DMS 273 (cell line): ENCODE results near the gene SLC16A7.

Experiments
- DNase-seq: peaks from one replicate; lab custom pipeline; 2025; ENCODE audit not compliant: unreplicated experiment; lab: John Stamatoyannopoulos, UW

The SLC16A7 gene

DNA sequence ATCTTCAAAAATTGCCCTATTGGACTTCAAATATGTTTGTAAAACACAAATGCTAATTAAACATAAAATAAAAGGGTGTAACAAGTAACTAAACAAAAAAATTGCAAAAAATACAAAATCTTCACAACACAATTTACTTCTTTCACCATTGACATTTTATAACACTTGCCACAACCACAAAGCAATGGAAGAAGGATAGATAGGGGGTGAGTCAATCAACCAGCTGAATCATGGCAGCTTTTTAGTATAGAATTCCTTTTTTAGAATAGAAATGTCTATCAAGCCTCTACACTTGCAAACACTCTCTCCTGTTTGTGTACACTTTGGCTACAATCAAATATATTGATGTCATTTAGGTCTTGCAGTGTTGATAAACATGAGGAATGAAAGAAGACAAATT is 232.7 kb downstream of the SLC16A7 start:
- DNase-seq, result no peak

DNA sequence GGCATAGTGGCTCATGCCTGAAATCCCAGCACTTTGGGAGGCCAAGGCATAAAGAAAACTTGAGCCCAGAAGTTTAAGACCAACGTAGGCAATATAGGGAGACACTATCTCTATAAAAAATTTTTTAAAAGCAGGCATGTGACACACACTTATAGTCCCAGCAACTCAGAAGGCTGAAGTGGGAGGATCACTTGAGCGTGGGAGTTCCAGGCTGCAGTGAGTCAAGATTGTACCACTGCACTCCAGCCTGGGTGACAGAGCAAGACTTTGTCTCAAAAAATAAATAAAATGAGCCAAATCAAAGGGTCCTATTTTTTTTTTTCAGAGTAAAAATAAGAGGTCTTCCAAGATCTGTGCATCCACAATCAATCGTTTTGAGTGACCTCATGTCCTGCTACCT is 237.6 kb downstream of the SLC16A7 start:
- DNase-seq, result no peak

DNA sequence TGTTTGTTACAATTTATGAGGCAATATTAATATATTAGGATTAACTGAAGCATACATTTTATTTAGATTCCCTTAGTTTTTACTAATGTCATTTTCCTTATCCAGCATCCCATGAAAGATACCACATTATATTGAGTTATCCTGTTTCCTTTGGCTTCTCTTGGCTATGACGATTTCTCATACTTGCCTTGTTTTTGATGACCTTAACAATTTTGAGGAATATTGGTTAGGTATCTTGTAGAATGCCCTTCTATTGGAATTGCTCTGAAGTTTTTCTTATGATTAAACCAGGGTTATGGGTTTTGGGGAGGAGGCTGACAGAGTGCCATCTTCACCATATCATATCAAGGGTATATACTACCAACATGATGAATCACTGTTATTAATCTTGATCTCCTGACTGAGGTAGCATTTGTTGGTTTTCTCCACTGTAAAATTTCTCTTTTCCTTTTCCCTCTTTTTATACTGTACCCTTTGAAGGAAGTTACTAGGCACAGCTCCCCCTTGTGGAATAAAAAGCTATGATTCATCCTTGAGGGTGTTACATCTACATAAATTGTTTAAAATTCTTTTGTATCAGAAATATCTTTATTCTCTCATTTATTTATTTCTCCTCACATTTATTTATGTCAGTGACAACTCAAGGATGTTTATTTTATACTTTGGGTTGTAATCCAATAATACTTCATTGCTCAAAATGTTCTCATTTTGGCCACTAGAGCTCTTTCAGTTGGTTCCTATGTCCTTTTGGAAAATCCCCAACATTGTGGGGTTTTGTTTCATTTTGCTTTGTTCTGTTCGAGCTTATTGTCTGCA is 239.0 kb downstream of the SLC16A7 start:
- peak; percentile 53 for DNase-seq
